GM21381 (cell line): Measurements from ENCODE around the gene COX19.
"Not testable (repeated sequence)": the region's sequence is repeated elsewhere in the genome, so short reads cannot be mapped to it uniquely, and the experiment has no call there.

Experiments
- ATAC-seq: cut with Tn5 transposase; IDR thresholded peaks from one replicate; pipeline ENCODE4 v1.9.1; 2021; ENCODE audit warnings: mild to moderate bottlenecking, moderate library complexity; ENCODE audit not compliant: unreplicated experiment

Gene COX19

GRCh38 chr7:1011297-1012003 lies 36.1 kb upstream of the COX19 start:
- ATAC-seq, result no peak

GRCh38 chr7:1010226-1010625 lies 34.9 kb upstream of the COX19 start:
- ATAC-seq, result no peak

GRCh38 chr7:1009747-1010146 lies 34.4 kb upstream of the COX19 start:
- ATAC-seq, result no peak

GRCh38 chr7:1008733-1009363 lies 33.5 kb upstream of the COX19 start:
- ATAC-seq, result no peak

GRCh38 chr7:1007901-1008300 lies 32.6 kb upstream of the COX19 start:
- no peak for ATAC-seq

GRCh38 chr7:1005303-1005702 lies 30.0 kb upstream of the COX19 start:
- no peak for ATAC-seq

GRCh38 chr7:1004018-1004852 lies 28.9 kb upstream of the COX19 start:
- no peak for ATAC-seq

GRCh38 chr7:1002445-1002844 lies 27.1 kb upstream of the COX19 start:
- ATAC-seq, result not testable (repeated sequence)

GRCh38 chr7:1002026-1002425 lies 26.7 kb upstream of the COX19 start:
- not testable (repeated sequence) for ATAC-seq

- not testable (repeated sequence) for ATAC-seq
These were observed 25.9 kb upstream of the COX19 start for GRCh38 chr7:1001069-1001770.

- ATAC-seq, result no peak
These were observed 24.9 kb upstream of the COX19 start for GRCh38 chr7:999941-1000935.

- no peak for ATAC-seq
These were observed 24.0 kb upstream of the COX19 start for GRCh38 chr7:999149-999879.

- no peak for ATAC-seq
These were observed 22.4 kb upstream of the COX19 start for GRCh38 chr7:997404-998395.

GRCh38 chr7:996079-996872 lies 20.9 kb upstream of the COX19 start:
- ATAC-seq, result no peak

GRCh38 chr7:995571-995970 lies 20.2 kb upstream of the COX19 start:
- no peak for ATAC-seq

- ATAC-seq, result no peak
These were observed 19.4 kb upstream of the COX19 start for GRCh38 chr7:994592-995308.
